NCI-H226 (cell line): ENCODE data around the gene RAB3GAP2.
"Not testable (repeated sequence)": the region's sequence is repeated elsewhere in the genome, so short reads cannot be mapped to it uniquely, and the experiment has no call there.

ENCODE experiments used
- DNase-seq: peaks from one replicate; pipeline ENCODE4 v3.0.0-alpha.2; 2015

RAB3GAP2 gene

GRCh38 chr1:220188538-220188937, 83.7 kb downstream of the RAB3GAP2 start:
- DNase-seq, result no peak

DNA sequence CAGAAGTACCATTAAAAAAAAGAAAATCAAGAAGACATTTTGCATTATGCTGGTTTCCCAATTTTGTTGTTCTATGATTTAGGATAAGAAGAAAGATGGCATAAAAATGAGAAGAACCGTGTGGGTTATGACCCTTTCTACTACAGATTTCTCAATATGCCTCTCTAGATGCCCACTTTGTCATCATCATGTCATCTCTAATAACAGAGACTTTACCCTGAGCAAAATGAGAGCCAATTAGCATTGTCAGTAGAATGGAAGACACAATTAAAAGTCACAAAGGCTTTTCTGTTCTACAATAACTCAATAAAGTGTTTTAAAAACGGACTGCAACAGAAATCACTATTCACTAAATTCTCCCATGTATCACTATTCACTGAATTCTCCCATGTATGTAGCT, 85.5 kb downstream of the RAB3GAP2 start:
- DNase-seq, result no peak

DNA sequence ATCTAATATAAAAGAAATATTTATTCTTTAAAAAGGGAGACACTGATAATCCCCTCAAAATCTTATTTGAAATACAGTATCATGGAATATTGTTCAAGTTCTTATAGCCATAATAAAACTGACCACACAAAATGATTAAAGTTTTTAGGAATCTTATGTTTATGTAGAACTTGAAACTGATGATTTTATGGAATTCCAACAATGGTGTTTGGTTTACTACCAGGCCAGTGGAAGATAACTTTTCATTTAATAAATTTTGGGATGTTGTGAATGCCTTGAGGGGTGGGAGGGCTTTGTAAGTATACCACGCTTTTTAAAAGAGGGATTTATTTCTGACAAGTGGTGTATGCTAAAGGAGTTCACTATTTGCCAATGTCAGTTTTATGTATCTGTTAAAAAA, 87.7 kb downstream of the RAB3GAP2 start:
- DNase-seq, result no peak

GRCh38 chr1:220182656-220183055, 89.6 kb downstream of the RAB3GAP2 start:
- DNase-seq, result no peak

- DNase-seq, result no peak
Measured at GRCh38 chr1:220182111-220182510, 90.1 kb downstream of the RAB3GAP2 start.

DNA sequence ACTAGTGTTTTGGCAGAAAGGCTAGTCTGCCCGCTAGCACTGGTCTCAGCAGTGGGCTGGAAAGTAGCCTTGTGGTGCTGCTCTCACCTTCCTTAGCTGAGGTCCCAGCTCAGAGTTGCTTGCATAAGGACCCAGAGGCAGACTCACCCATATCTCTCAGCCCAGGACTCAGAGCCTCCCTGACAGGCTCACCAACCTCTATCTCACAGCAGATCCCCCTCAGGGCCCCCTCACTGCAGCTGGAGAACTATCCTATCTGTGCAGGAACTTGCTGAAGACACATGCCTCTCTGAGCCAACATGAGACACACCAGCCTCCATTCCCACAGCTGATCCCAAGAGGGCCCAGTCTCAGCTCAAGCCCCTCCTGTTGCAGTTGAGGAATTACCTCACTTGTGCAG, 95.7 kb downstream of the RAB3GAP2 start:
- DNase-seq, result no peak

DNA sequence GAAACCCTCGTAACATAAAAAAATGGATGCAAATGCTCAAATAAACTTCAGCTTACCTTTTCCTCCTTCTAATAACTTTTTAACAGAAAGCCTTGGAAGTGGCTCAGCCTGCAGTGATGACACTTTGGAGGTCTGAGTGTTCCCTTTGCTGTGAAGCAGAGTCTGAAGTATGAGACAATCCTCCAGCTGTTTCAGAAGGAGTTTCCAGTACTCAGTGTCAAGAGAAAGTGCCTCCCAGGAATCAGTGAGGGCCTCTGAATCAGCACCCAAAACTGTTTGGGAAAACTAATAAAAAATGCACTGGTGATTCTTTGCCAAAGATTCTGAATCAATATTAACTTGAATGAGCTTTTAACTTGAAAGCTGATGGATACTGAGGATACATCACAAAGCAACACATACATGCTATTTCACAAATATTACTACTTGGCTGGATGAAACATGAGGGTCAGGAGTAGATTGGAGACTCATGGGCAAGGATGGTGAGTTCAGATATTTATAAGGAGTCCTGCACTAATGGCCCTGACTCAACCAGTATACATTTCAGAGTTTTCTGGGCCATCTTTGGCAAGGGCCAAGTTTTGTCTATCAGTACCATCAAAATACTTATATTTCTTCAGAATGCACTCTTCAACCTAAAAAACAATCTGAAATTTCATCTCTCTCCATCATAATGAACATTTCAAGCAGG, 101.3 kb downstream of the RAB3GAP2 start:
- DNase-seq, result no peak

- not testable (repeated sequence) for DNase-seq
Measured at GRCh38 chr1:220169887-220170286, 102.4 kb downstream of the RAB3GAP2 start.

DNA sequence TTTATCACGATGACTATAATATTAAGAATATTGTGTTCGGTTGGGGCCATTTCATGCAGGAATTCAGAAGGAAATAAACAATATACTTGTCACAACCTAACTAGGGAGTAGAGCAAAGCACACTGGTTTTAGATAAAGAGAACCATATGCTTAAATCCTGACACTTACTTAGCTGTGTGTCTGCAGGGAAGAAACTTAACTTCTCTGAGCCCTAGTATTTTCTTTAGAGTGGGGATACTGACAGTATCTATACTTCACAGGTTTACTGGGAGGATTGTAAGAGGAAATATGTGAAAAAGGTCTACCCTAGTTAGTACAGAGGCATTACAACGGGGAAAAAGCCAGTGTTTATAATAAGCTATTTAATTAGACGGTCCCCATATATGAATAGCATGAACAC, 105.4 kb downstream of the RAB3GAP2 start:
- DNase-seq, result no peak

GRCh38 chr1:220164517-220164916, 107.7 kb downstream of the RAB3GAP2 start:
- DNase-seq, result no peak

DNA sequence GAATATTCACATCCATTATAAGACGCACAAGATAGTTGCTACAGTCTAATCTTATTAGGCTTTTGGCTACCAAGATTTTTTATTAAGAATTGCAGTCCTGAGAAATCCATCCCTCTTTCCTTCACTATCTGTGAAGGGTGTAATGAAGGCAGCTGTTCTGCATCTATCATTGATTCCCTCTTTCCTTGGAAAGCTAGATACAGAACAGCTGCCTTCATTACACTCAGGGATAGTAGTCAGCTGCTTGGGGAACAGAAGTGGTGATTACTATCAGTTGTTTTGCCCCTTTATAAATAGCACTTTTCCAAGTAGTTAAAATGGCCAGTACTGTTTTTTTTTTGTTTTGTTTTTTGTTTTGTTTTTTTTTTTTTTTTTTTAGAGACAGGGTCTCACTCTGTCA, 108.1 kb downstream of the RAB3GAP2 start:
- no peak for DNase-seq

- no peak for DNase-seq
Measured at GRCh38 chr1:220160027-220160426, 112.2 kb downstream of the RAB3GAP2 start.

- DNase-seq, result no peak
Measured at GRCh38 chr1:220159041-220159440, 113.2 kb downstream of the RAB3GAP2 start.

DNA sequence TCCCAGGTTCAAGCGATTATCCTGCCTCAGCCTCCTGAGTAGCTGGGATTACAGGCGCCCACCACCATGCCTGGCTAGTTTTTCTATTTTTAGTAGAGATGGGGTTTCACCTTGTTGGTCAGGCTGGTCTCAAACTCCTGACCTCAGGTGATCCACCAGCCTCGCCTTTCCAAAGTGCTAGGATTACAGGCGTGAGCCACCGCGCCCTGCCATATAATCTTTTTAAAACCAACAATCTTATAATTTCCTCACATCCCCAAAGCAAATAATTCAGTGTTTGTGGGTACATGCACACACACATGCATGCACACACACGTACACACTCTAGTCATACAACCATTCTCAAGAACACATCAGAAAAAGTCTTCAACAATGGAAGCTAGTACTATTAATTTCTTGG, 113.7 kb downstream of the RAB3GAP2 start:
- not testable (repeated sequence) for DNase-seq

GRCh38 chr1:220157738-220158137, 114.5 kb downstream of the RAB3GAP2 start:
- no peak for DNase-seq

DNA sequence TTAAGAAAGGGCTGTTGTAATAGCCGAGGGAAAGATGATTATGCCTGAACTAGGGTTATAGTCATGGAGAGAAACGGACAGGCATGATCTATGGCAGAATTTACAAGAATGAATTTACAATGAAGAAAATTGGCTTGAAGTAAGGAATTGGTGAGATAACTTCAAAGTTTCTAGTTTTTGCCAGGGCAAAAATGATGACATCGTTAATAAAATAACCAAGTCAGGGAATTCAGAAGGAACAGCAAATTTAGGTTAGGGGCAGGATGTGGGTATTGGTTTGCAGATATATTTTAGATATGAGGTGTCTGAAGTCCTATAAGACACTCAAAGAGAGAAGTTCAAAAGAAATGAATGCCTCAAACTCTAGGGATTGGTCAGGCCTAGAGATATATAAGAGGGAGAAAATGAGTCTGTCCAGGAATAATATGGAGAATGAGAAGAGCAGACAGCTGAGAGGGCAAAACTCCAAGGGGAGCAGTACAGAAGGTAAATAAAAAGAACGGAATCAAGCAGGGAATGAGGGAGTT, 115.6 kb downstream of the RAB3GAP2 start:
- no peak for DNase-seq

- no peak for DNase-seq
Measured at GRCh38 chr1:220153147-220153546, 119.1 kb downstream of the RAB3GAP2 start.

GRCh38 chr1:220151454-220151853, 120.8 kb downstream of the RAB3GAP2 start:
- DNase-seq, result no peak

DNA sequence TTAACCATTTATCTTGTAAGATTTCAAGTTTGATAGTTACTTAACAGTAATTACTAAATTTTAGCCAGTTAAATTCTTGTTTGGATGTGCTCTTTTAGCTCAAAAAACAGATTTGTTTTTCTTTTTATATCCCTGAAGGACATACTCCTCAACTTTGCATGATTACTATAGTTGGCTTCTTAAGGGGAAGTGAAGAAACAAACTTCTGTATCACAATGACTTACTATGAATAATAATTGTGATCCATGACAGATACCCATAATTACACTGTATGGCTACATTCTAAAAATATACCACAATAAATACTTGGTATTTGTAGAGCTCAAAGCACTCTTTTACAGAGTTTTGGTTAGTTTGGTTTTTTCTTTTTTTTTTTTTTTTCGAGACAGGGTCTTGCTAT, 122.5 kb downstream of the RAB3GAP2 start:
- no peak for DNase-seq

- no peak for DNase-seq
Measured at GRCh38 chr1:220144051-220144450, 128.2 kb downstream of the RAB3GAP2 start.

DNA sequence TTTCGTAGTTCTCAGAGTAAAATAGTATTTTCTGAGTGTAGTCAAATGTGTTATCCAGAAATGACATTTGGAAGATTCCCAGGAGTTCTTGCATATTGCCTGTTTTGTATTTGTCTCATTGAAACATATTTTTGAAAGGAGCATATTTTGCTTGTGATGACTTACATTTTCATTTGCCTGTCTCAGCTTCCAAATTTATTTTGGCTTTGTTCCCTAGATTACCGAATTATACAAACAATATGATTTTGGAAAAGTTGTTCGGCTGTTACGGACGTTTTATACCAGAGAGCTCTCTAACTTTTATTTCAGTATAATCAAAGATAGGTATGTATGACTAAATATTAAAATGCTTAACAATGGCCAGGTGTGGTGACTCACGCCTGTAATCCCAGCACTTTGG, 132.3 kb downstream of the RAB3GAP2 start:
- DNase-seq, result no peak

DNA sequence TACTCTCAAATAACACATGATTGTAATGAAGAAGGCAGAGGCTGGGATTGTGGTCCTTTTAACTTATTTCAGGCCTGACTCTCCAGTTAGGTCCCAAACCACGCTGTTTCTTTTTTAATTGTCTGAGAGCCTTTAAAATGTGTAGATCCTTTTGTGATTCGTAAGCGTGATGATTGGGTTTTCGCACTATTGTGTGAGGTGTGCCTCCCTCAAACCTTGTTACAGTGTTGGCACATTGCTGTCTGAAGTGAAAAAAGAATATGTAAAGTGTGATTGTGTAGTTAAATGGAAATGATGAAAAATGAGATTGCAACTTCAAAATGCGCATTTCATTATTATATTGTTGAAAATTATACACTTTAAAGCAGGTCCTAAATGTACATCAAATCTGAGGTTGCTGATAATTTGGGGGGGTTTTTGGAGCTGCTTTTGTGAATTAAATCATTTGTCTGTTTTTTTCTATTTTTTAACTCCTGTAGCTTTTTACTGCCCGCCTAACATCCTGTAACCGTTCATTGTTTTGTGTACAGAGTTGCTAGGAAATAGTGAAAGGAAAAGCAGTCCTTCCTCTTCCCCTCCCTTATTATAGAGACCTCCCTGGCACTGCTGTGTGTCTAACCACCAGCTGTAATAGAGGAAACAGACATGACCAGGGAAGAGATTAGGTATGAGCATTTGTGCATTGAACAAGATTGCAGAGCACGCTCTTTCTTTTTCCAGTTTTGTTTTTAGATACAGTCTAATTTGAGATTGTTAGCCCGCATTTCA, 135.1 kb downstream of the RAB3GAP2 start:
- no peak for DNase-seq

DNA sequence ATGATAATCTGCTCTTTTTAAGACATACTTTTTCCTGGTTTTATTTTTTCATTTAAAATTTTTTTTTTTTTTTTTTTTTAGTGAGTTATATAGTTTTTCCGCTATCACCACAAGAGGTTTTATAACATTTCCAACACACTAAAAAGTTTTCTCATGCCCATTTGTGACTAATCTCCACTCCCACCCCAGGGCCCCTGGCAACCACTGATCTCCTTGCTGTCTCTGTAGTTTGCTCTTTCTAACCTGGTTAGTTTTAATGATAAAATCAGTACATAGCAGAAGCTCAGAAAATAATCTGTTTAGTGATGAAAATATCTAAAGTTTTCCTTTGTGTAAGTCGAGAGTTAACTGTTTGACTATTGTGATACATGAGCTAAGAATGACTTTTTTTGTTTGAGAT, 136.5 kb downstream of the RAB3GAP2 start:
- no peak for DNase-seq

- no peak for DNase-seq
Measured at GRCh38 chr1:220129479-220130210, 142.6 kb downstream of the RAB3GAP2 start.
